ENCODE data around the gene NBR1.

- no peak for TF ChIP-seq POLR2AphosphoS5 (IDR thresholded peaks at IDR 0.05)
- TF ChIP-seq CTCF (IDR thresholded peaks at IDR 0.05): no peak
- TF ChIP-seq POLR2A (IDR thresholded peaks at IDR 0.05): no peak
Measured at GRCh38 chr17:43226393-43226792, 55.4 kb downstream of the NBR1 start.

Measured in sigmoid colon (tissue), 4 donors.